ENCODE measurements around the gene ALG9. TPM values are rescaled to one million over a fixed set of nuclear protein-coding genes. Genes with fewer than 3 reads are reported as not detected.
A peak's percentile ranks its signal among the peaks of the same experiment; 100 is the strongest.

Gene ALG9
- total and polyA plus RNA-seq, 10 donors: 9.0 to 57.5 (median 27.0) TPM

GRCh38 chr11:111845276-111846028 lies 25.9 kb downstream of the ALG9 start:
- no peak for DNase-seq
- no peak for TF ChIP-seq POLR2A (IDR thresholded peaks at IDR 0.05)
- TF ChIP-seq, protein P1, sequence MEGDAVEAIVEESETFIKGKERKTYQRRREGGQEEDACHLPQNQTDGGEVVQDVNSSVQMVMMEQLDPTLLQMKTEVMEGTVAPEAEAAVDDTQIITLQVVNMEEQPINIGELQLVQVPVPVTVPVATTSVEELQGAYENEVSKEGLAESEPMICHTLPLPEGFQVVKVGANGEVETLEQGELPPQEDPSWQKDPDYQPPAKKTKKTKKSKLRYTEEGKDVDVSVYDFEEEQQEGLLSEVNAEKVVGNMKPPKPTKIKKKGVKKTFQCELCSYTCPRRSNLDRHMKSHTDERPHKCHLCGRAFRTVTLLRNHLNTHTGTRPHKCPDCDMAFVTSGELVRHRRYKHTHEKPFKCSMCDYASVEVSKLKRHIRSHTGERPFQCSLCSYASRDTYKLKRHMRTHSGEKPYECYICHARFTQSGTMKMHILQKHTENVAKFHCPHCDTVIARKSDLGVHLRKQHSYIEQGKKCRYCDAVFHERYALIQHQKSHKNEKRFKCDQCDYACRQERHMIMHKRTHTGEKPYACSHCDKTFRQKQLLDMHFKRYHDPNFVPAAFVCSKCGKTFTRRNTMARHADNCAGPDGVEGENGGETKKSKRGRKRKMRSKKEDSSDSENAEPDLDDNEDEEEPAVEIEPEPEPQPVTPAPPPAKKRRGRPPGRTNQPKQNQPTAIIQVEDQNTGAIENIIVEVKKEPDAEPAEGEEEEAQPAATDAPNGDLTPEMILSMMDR (IDR thresholded peaks at IDR 0.05 in 8 of 11, conservative IDR thresholded peaks at IDR 0.05 in 3 of 11): no peak
- peak in 1 of 3 donors; percentile 18 for TF ChIP-seq POLR2AphosphoS5 (IDR thresholded peaks at IDR 0.05)
- Histone ChIP-seq H3K9me3 (no peaks in the 10 kb centered on the region), H3K36me3 (peaks cover 0 to 92% (median 29%) of the 10 kb centered on the region in 6 donors), H3K4me1 (peaks cover 0 to 55% (median 22%) of the 10 kb centered on the region in 6 donors), H3K27me3 (replicated peaks in 1 of 7) (no peaks in the 10 kb centered on the region), H3K4me3 (no peak overlapping the region), H3K27ac (peak overlapping the region in 4 of 8 donors; percentile 50 to 63 (median 56))
- whole genome bisulfite sequencing, 5 donors: 52 to 87% (median 73%) methylated on average over 7 of the region's 7 CpGs
- intact Hi-C loops (cut with DNase I; ENCODE audit: low total_unique reads): loop anchor here (10.0 kb wide), 1 partner anchor 71 kb away; no protein-coding TSS in a partner anchor

- Histone ChIP-seq H3K27ac (peak overlapping the region in 1 of 8 donors; percentile 10), H3K9me3 (no peaks in the 10 kb centered on the region), H3K27me3 (replicated peaks in 1 of 7) (no peaks in the 10 kb centered on the region), H3K36me3 (peaks cover 0 to 92% (median 22%) of the 10 kb centered on the region in 6 donors), H3K4me1 (peaks cover 0 to 55% (median 22%) of the 10 kb centered on the region in 6 donors), H3K4me3 (no peak overlapping the region)
- WGBS, 5 donors: 75 to 79% (median 76%) methylated on average over 5 of the region's 5 CpGs
- TF ChIP-seq, protein P1 (IDR thresholded peaks at IDR 0.05 in 8 of 11, conservative IDR thresholded peaks at IDR 0.05 in 3 of 11): no peak
- TF ChIP-seq POLR2AphosphoS5 (IDR thresholded peaks at IDR 0.05): no peak
- TF ChIP-seq POLR2A (IDR thresholded peaks at IDR 0.05): no peak
- DNase-seq: no peak
- intact Hi-C loops (cut with DNase I; ENCODE audit: low total_unique reads): loop anchor here (5.0 to 10.0 kb wide), 3 partner anchors 69 to 276 kb away; no protein-coding TSS in a partner anchor
These were observed 27.7 kb downstream of the ALG9 start for GRCh38 chr11:111843661-111844060.

GRCh38 chr11:111841370-111842053 lies 29.9 kb downstream of the ALG9 start:
- DNase-seq: peak; percentile 92
- TF ChIP-seq POLR2AphosphoS5 (IDR thresholded peaks at IDR 0.05) (peak in 1 of 3 donors; percentile 14), POLR2A (IDR thresholded peaks at IDR 0.05) (no peak)
- TF ChIP-seq, protein P1 (IDR thresholded peaks at IDR 0.05 in 8 of 11, conservative IDR thresholded peaks at IDR 0.05 in 3 of 11): peak; percentile 58 to 92 (median 83)
- Histone ChIP-seq H3K4me1 (peaks cover 0 to 43% (median 16%) of the 10 kb centered on the region in 6 donors), H3K9me3 (no peaks in the 10 kb centered on the region), H3K27ac (no peak overlapping the region), H3K27me3 (replicated peaks in 1 of 7) (no peaks in the 10 kb centered on the region), H3K4me3 (no peak overlapping the region), H3K36me3 (peaks cover 2 to 92% (median 34%) of the 10 kb centered on the region in 6 donors)
- 26 to 34% (median 30%) methylated on average over 10 of the region's 10 CpGs for WGBS, 5 donors
- intact Hi-C loops (cut with DNase I; ENCODE audit: low total_unique reads): loop anchor here (5.0 to 10.0 kb wide), 3 partner anchors 67 to 274 kb away; no protein-coding TSS in a partner anchor

Measured in spleen (tissue), 11 donors.